Measurements from ENCODE around the gene NUP62. TPM values are rescaled to one million over a fixed set of nuclear protein-coding genes. Genes with fewer than 3 reads are reported as not detected.

NUP62 gene
- total and polyA plus RNA-seq, 2 of the 4 experiments (the other 2 are of a cell fraction), result 21.3 to 29.7 TPM

DNA sequence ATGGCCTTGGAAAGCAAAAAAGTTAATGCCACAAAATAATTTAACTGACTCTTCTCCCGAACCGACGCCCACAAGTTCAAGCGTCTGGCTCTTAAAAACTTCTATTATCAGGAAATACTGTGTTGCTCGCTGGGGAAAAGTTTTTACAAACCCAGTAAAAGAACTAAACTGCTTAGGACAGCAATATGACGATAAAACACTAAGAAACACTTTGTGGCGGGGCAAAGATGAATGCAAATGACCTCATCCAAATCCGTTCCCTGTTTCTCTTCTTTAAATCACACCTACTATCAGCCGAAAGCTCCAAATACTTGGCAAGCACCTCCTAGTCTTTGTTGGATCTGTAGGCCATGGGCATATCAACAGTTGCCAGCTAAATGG lies 26.8 kb upstream of the NUP62 start:
- ATAC-seq (ENCODE audit: low read depth), result no peak
- Histone ChIP-seq H4K8ac (ENCODE audit: low read depth in 2 of 2, low read length in 2 of 2) (no peak overlapping the region), H4K5ac (ENCODE audit: low read depth, low read length) (no peak overlapping the region), H3K18ac (ENCODE audit: low read depth, low read length) (no peak overlapping the region), H2BK20ac (ENCODE audit: low read depth, low read length) (no peak overlapping the region), H2BK15ac (ENCODE audit: low read depth, low read length) (no peak overlapping the region), H3K79me1 (ENCODE audit: low read depth in 1 of 2, low read length in 2 of 2) (no peaks in the 10 kb centered on the region), H3K36me3 (ENCODE audit: control insufficient read depth, insufficient read depth, low read length) (no peaks in the 10 kb centered on the region), H2AK5ac (ENCODE audit: low read depth, low read length) (no peak overlapping the region), H2BK120ac (ENCODE audit: low read depth, low read length) (no peak overlapping the region), H3K56ac (ENCODE audit: extremely low read depth, insufficient read depth, low read length) (no peak overlapping the region), H3K27me3 (ENCODE audit: control insufficient read depth, insufficient read depth, low read length) (peaks cover 12% of the 10 kb centered on the region), H3K27ac (ENCODE audit: insufficient read depth, low read length) (no peak overlapping the region), H3K4me3 (ENCODE audit: insufficient read depth, low read depth, low read length) (no peak overlapping the region), H3K14ac (replicated peaks; ENCODE audit: low read depth, low read length) (no peak overlapping the region), H3K4me2 (ENCODE audit: low read depth, low read length) (no peak overlapping the region), H2AK9ac (replicated peaks; ENCODE audit: low read depth, low read length, poor library complexity) (no peak overlapping the region), H3K4me1 (ENCODE audit: control insufficient read depth, insufficient read depth, low read length) (no peaks in the 10 kb centered on the region), H4K91ac (ENCODE audit: insufficient read depth, low read depth, low read length) (no peak overlapping the region), H4K20me1 (ENCODE audit: insufficient read depth, low read length) (no peaks in the 10 kb centered on the region), H3K9ac (ENCODE audit: low read depth, low read length) (no peak overlapping the region), H3K4ac (ENCODE audit: low read depth, low read length) (no peak overlapping the region), H2AFZ (replicated peaks; ENCODE audit: low read length, poor library complexity) (no peak overlapping the region), H2BK5ac (ENCODE audit: low read depth, low read length, poor library complexity, severe bottlenecking) (no peak overlapping the region), H3K23ac (ENCODE audit: low read depth, low read length) (no peak overlapping the region), H3K9me1 (ENCODE audit: insufficient read depth, low read length) (no peaks in the 10 kb centered on the region), H3K9me3 (ENCODE audit: control insufficient read depth, insufficient read depth, low read length) (no peaks in the 10 kb centered on the region)
- in situ Hi-C loops (cut with MboI; ENCODE audit: low sequenced_read_pairs), result no loop called here
- no TSS peak for BruUV-seq (replicated peaks)
- TF ChIP-seq, protein P1, sequence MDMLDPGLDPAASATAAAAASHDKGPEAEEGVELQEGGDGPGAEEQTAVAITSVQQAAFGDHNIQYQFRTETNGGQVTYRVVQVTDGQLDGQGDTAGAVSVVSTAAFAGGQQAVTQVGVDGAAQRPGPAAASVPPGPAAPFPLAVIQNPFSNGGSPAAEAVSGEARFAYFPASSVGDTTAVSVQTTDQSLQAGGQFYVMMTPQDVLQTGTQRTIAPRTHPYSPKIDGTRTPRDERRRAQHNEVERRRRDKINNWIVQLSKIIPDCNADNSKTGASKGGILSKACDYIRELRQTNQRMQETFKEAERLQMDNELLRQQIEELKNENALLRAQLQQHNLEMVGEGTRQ (IDR thresholded peaks at IDR 0.05; ENCODE audit: low read depth, low read length), result no peak
- TF ChIP-seq MAFK (IDR thresholded peaks at IDR 0.05; ENCODE audit: low read depth, low read length), result 0 out of 2 replicates have a peak, but pooled peaks have one; percentile 31
- CTCF ChIA-PET, result no interaction called here
- POLR2A ChIA-PET (ENCODE audit: unreplicated experiment), result no interaction called here
- no CpG with 5 or more reads among the region's 9 CpGs for WGBS, 2 experiments (ENCODE audit: extremely low coverage in 2 of 2, insufficient read length in 1 of 2)
- DNase-seq, result no peak
- dilution Hi-C loops (cut with HindIII; ENCODE audit: low sequenced_read_pairs, unreplicated experiment), result no loop called here
- intact Hi-C loops (cut with micrococcal nuclease), result no loop called here
